Rectal smooth muscle tissue (tissue), 1 donor: ENCODE results near the gene SMS.

Source experiments
- H3K27ac ChIP-seq: one replicate; pipeline ENCODE4 v1.7.0; 2013; ENCODE audit warnings: low read depth, low read length, inconsistent platforms
- H3K27me3 ChIP-seq: one replicate; pipeline ENCODE4 v1.7.0; 2013; ENCODE audit warnings: low read length; ENCODE audit not compliant: control insufficient read depth, insufficient read depth
- H3K36me3 ChIP-seq: one replicate; pipeline ENCODE4 v1.7.0; 2013; ENCODE audit warnings: low read length; ENCODE audit not compliant: control insufficient read depth, insufficient read depth
- H3K4me1 ChIP-seq: one replicate; pipeline ENCODE4 v1.7.0; 2013; ENCODE audit warnings: low read length; ENCODE audit not compliant: control insufficient read depth, insufficient read depth
- H3K4me3 ChIP-seq: one replicate; pipeline ENCODE4 v1.7.0; 2013; ENCODE audit warnings: low read length
- H3K9ac ChIP-seq: one replicate; pipeline ENCODE4 v1.7.0; 2013; ENCODE audit warnings: low read length

Gene SMS

GRCh38 chrX:21996872-21997455 is 56.5 kb downstream of the SMS start:
- no peak overlapping the region for H3K9ac ChIP-seq
- H3K27ac ChIP-seq, result no peak overlapping the region
- no peaks in the 10 kb centered on the region for H3K4me1 ChIP-seq
- no peak overlapping the region for H3K4me3 ChIP-seq
- H3K27me3 ChIP-seq, result no peaks in the 10 kb centered on the region
- no peaks in the 10 kb centered on the region for H3K36me3 ChIP-seq

GRCh38 chrX:21998037-21998436 is 57.5 kb downstream of the SMS start:
- H3K4me1 ChIP-seq, result no peaks in the 10 kb centered on the region
- H3K9ac ChIP-seq, result no peak overlapping the region
- no peak overlapping the region for H3K27ac ChIP-seq
- H3K27me3 ChIP-seq, result no peaks in the 10 kb centered on the region
- no peak overlapping the region for H3K4me3 ChIP-seq
- no peaks in the 10 kb centered on the region for H3K36me3 ChIP-seq

DNA sequence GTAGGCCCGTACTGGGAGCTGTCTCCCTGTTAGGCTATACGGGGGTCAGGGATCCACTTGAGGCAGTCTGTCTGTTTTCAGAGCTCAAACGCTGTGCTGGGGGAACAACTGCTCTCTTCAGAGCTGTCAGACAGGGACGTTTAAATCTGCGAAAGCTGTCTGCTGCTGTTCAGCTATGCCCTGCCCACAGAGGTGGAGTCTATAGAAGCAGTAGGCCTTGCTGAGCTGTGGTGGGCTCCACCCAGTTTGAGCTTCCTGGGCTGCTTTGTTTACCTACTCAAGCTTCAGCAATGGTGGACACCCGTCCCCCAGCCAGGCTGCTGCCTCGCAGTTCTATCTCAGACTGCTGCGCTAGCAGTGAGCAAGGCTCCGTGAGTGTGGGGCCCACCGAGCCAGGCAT is 64.4 kb downstream of the SMS start:
- H3K36me3 ChIP-seq, result no peaks in the 10 kb centered on the region
- no peak overlapping the region for H3K27ac ChIP-seq
- no peak overlapping the region for H3K9ac ChIP-seq
- H3K4me1 ChIP-seq, result no peaks in the 10 kb centered on the region
- H3K27me3 ChIP-seq, result no peaks in the 10 kb centered on the region
- no peak overlapping the region for H3K4me3 ChIP-seq

GRCh38 chrX:22012051-22012450 is 71.5 kb downstream of the SMS start:
- Histone ChIP-seq H3K4me1 (no peaks in the 10 kb centered on the region), H3K36me3 (no peaks in the 10 kb centered on the region), H3K4me3 (no peak overlapping the region), H3K9ac (no peak overlapping the region), H3K27me3 (no peaks in the 10 kb centered on the region), H3K27ac (no peak overlapping the region)

GRCh38 chrX:22012931-22013330 is 72.4 kb downstream of the SMS start:
- Histone ChIP-seq H3K4me3 (no peak overlapping the region), H3K27me3 (no peaks in the 10 kb centered on the region), H3K27ac (no peak overlapping the region), H3K36me3 (no peaks in the 10 kb centered on the region), H3K9ac (no peak overlapping the region), H3K4me1 (no peaks in the 10 kb centered on the region)

DNA sequence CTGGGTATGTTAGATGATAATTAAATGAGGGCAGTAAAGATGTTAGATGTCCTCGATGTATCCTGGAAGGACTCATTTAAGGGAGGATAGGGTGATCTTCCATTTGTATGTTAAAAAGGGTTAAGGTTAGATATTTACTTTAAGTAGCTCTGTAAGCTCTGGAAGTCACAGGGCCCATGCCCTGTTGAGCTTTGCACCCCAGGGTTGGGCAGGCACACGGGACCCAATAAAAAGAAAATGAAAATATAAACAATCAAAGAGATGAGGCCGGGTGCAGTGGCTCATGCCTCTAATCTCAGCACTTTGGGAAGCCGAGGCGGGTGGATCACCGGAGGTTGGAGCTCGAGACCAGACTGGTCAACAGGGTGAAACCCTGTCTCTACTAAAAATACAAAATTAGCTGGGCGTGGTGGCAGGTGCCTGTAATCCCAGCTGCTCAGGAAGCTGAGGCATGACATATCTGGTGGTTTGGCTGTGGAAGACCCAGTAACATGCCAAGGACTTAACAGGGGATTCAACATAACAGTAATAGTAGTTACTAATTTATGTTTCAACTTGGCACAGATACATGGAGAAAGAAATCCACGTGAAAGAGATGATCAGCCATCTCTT is 74.7 kb downstream of the SMS start:
- Histone ChIP-seq H3K4me1 (no peaks in the 10 kb centered on the region), H3K9ac (no peak overlapping the region), H3K27me3 (no peaks in the 10 kb centered on the region), H3K4me3 (no peak overlapping the region), H3K27ac (no peak overlapping the region), H3K36me3 (no peaks in the 10 kb centered on the region)

DNA sequence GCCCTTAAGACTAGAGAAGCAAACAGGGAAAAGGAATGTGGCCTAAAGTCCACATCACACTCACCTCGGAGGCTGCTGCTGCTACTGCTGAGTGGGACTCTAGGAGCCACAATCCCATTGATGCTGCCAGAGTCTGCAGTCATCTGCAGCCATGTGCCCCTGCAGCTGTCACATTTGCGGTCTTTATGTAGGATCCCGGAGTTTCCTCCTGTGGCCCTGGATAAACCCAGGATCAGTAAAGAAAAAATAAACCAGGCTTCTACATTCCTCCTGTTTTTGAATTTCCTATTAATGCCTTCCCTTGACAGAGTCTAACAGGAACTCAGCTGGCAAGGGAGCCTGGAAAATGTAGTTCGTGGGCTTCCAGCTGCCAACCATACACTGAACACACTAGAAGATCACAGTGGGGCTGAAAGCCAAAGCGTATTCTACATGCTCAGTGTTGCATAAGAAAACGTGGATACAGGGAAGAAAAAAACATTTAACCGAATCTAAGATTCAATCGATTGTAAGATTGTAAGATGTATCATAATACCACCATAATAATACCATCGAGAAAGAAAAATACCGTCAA is 81.3 kb downstream of the SMS start:
- Histone ChIP-seq H3K4me1 (no peaks in the 10 kb centered on the region), H3K36me3 (no peaks in the 10 kb centered on the region), H3K27me3 (no peaks in the 10 kb centered on the region)

GRCh38 chrX:22024577-22024976 is 84.1 kb downstream of the SMS start:
- H3K4me1 ChIP-seq, result no peaks in the 10 kb centered on the region
- no peaks in the 10 kb centered on the region for H3K27me3 ChIP-seq
- no peak overlapping the region for H3K27ac ChIP-seq
- no peak overlapping the region for H3K4me3 ChIP-seq
- H3K36me3 ChIP-seq, result no peaks in the 10 kb centered on the region
- no peak overlapping the region for H3K9ac ChIP-seq

More for the DNA sequence above, 81.3 kb downstream of the SMS start:
- Histone ChIP-seq H3K27ac (no peak overlapping the region), H3K9ac (no peak overlapping the region), H3K4me3 (no peak overlapping the region)

- no peak overlapping the region for H3K4me3 ChIP-seq
- no peaks in the 10 kb centered on the region for H3K27me3 ChIP-seq
- no peak overlapping the region for H3K9ac ChIP-seq
- H3K27ac ChIP-seq, result no peak overlapping the region
- H3K4me1 ChIP-seq, result no peaks in the 10 kb centered on the region
- H3K36me3 ChIP-seq, result no peaks in the 10 kb centered on the region
These were observed 85.2 kb downstream of the SMS start for GRCh38 chrX:22025751-22026150.

DNA sequence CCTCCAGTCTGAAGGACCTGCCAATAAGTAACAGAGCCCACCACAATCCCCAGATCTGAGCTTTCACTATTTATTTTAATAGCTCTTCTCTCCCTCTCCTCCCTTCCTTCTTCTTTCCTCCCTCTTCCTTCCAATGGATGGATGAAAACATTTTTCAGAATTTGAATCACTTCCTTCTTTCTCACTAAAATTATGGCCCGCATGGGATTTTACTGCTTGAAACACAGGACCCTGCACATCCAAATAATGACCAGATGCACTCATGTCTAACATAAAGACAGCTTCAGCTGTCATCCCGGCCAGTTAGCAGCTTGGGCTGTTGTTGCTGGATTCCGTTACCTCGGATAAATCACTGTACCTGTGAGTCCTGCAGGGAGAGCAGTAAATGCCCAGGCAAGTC is 86.2 kb downstream of the SMS start:
- no peak overlapping the region for H3K27ac ChIP-seq

GRCh38 chrX:22032084-22032483 is 91.6 kb downstream of the SMS start, which contains the start of gene PHEX:
TSS of gene PHEX (plus strand) at chrX:22032325. CDS start at chrX:22033006, 681 bp downstream.
- Histone ChIP-seq H3K36me3 (no peaks in the 10 kb centered on the region), H3K4me1 (no peaks in the 10 kb centered on the region), H3K27ac (no peak within 1 kb of the TSS), H3K4me3 (no peak within 1 kb of the TSS), H3K9ac (no peak within 1 kb of the TSS), H3K27me3 (no peaks in the 10 kb centered on the region)

More for the DNA sequence above, 86.2 kb downstream of the SMS start:
- Histone ChIP-seq H3K36me3 (no peaks in the 10 kb centered on the region), H3K4me3 (no peak overlapping the region), H3K4me1 (no peaks in the 10 kb centered on the region), H3K9ac (no peak overlapping the region), H3K27me3 (no peaks in the 10 kb centered on the region)

GRCh38 chrX:22032506-22032905 is 92.0 kb downstream of the SMS start:
- H3K27ac ChIP-seq, result no peak overlapping the region
- no peak overlapping the region for H3K4me3 ChIP-seq
- H3K9ac ChIP-seq, result no peak overlapping the region
- no peaks in the 10 kb centered on the region for H3K27me3 ChIP-seq
- H3K4me1 ChIP-seq, result no peaks in the 10 kb centered on the region
- H3K36me3 ChIP-seq, result no peaks in the 10 kb centered on the region

DNA sequence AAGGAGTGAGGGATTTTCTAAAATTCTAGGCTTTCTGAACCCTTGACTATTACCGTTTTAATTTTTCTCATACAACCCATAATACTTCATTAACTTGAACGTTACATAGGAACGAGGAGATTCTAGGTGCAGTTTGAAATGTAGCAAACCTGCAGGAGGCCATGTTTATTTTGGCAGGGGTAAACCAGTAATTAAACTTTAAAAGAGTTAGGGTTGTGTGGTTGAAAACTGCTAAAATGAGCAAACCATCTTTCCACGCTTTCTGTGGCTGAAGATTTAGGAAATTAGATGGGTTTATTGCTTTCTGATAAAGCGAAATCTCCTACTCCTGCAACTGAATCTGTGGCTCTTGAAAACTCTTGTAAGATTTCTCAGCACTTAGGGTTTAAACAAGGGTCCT is 93.3 kb downstream of the SMS start:
- Histone ChIP-seq H3K36me3 (no peaks in the 10 kb centered on the region), H3K9ac (no peak overlapping the region), H3K4me1 (no peaks in the 10 kb centered on the region), H3K27me3 (no peaks in the 10 kb centered on the region), H3K27ac (no peak overlapping the region), H3K4me3 (no peak overlapping the region)
